Measurements from ENCODE around the gene C14orf119.

C14orf119 gene

DNA sequence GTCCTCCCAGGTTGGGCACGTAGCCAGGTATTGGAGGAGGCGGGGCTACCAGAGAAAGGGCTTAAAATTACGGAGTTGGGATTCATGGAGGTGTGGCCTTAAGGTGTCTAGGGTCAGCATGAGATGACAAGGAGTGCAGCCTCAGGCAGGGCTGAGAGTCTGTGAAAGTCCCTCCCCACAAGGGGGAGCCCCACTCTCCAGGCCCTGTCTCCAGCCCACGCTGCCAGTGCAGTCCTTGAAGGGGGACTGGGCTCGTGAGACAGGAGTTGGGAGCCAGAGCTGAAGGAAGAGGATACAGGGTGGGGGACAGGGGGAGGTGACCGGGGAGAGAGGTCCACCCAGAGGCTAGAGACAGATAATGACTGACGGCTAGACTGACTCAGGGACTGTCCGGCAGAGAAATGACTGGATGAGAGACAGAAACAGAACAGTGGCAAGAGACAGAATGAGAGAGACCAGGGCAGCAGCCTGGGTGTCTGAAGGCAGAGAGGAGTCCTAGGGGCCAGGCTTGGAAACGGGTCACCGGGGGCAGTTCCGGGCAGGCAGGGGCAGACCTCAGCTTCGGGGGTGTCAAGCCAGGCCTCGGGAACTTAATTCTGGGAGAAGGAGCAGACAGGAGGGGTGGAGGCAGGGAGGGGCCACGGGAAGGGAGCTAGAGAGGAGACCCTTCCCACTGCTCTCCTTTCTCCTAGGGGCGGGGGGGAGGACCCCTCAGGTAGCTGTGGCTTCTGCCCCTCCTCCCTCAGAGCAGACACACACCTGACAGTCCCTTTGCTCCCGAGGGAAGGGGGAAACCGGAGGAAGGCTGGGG, 39.0 kb upstream of the C14orf119 start:
- peak overlapping the region; percentile 71; the same call in 1 of the 2 replicates for H3K9ac ChIP-seq (ENCODE audit: low read depth, low read length)
- peaks cover 3% of the 10 kb centered on the region; the same call in 1 of the 2 replicates for H3K4me1 ChIP-seq (ENCODE audit: insufficient read depth, low read length)
- peaks cover 10% of the 10 kb centered on the region; the same call in 1 of the 2 replicates for H3K36me3 ChIP-seq (ENCODE audit: insufficient read depth, low read length)

DNA sequence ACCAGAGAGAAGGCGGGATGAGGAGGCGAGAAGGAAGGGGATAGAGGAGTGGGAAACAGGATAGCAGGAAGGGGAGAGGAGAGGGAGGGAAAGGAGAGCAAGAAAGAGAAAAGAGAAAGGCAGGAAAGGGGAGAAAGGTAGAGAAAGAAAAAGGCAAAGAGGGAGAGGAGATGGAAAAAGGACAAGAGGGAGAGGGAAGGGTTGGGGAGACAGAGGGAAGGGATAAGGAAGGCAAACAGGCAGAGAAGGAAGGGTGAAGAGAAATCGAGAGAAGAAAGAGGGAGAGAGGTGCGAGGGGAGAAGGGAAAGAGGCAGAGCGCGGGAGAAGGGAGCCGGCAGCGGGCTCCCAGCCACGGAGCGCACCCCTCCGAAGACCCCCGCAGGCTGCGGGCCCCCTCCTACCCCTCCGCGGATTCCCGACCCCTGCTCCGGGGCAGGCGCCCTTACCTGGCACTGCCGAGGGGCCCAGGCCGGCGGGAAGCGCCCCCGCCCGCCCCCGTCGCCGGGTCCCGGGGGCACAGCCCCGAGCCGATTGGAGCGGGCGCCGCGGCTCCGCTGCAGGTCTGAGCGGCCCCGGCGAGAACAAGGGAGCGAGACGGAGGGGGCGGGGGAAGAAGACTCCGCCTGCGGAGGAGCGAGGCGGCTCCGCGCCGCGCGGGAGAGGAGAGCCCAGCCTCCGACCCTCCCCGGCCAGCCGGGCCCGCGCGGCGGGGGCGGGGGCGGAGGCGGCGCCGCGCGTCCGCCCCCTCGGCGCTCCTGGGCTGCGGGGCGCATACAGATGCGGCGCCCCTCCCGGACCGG, 38.1 kb upstream of the C14orf119 start, which contains the start of gene CDH24:
Gene CDH24 (minus strand): TSS at position 565 of the 801 bp plus-strand sequence. CDS start 1,787 bp downstream, outside the sequence.
- Histone ChIP-seq H3K36me3 (ENCODE audit: insufficient read depth, low read length) (peaks cover 14% of the 10 kb centered on the region; the same call in 1 of the 2 replicates), H3K9me3 (ENCODE audit: control insufficient read depth, insufficient read depth, low read length) (no peaks in the 10 kb centered on the region), H3K4me1 (ENCODE audit: insufficient read depth, low read length) (peaks cover 5% of the 10 kb centered on the region; the same call in 1 of the 2 replicates), H3K9ac (ENCODE audit: low read depth, low read length) (peak within 1 kb of the TSS; percentile 71)

More for the DNA sequence above, 39.0 kb upstream of the C14orf119 start:
- H3K9me3 ChIP-seq (ENCODE audit: control insufficient read depth, insufficient read depth, low read length) = no peaks in the 10 kb centered on the region

DNA sequence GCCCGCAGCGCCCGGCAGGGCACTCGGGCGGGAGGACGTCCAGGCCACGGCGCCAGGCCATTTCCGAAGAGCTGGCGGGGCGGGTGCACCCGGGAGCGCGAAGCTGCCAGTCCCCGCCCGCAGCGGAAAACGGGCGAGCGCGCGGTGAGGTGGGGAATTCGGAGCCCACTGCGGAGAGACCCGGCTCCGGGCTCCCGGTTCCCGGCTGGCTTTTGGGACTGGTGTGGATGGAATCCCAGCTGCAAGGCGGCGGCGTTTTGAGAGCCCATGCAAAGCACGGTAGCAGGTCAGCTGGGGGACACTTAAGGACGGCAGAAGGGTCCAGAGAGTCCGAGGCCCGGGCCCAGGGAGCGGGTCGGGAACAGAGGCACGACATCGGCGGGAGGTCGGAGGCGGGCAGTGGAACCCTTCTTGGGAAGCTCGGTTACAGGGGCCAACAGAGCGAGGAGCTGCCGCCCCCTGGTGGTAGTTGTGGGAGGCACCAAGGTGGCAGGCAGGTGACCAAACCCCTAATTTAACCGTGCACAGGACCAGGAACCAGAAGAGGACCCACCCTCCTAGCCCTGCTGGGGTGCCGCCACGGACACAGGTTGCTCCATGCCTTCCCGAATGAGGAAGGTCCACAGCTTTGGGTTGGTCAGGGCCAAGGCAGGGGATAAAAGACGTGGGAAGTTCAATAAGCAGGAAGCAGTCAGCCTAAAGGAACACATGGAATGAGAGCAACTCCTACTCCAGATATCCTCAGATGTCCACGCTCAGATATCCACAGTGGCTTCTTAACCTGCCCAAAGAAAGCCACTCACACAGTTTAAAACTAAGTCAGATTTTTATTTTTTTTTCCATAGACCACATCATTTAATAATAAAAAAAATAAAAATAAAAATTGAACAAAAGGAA, 37.3 kb upstream of the C14orf119 start:
- peak overlapping the region; percentile 71 for H3K9ac ChIP-seq (ENCODE audit: low read depth, low read length)
- H3K36me3 ChIP-seq (ENCODE audit: insufficient read depth, low read length) = peaks cover 23% of the 10 kb centered on the region
- H3K4me1 ChIP-seq (ENCODE audit: insufficient read depth, low read length) = peaks cover 7% of the 10 kb centered on the region; the same call in 1 of the 2 replicates
- H3K9me3 ChIP-seq (ENCODE audit: control insufficient read depth, insufficient read depth, low read length) = no peaks in the 10 kb centered on the region

DNA sequence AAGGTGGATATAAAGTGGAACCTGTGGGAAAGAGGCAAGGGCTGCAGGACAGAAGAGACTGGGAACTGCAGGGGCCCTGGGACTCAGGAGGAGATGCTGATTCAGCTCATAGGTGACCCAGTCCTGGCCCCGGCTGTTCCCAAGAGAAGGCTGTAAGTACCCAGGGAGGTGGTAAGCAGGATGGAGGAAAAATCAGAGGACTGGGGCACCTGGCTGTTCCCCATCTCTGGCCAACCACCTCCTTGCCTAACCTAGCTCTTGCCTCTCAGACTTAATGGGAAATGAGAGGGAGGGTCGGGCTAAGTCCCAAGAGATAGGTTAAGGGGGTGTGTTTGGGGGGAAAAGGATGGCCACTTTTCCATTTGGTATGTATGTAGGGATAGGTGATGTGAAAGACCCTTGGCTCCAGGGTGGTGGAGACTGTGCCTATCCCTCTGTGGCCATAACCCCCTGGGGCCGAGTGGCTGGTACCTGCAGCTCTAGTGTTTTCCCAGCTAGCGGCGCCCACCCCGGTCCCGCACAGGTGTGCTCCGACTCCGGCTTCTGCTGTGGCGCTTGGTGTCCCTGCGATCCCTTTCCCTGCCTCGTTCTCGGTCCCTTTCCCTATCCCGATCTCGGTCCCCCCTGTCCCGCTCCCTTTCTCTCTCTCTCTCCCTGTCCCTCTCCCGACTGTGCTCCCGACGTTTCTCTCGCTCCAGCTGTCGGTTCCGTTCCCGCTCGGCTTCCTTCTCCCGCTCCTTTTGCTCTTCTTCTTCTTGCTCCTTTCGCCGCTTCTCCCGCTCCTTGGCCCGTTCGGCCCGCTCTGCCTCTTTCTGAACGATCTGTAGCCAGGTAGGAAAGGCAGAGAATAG, 36.4 kb upstream of the C14orf119 start:
- peaks cover 31% of the 10 kb centered on the region for H3K36me3 ChIP-seq (ENCODE audit: insufficient read depth, low read length)
- no peaks in the 10 kb centered on the region for H3K9me3 ChIP-seq (ENCODE audit: control insufficient read depth, insufficient read depth, low read length)
- H3K9ac ChIP-seq (ENCODE audit: low read depth, low read length) = no peak overlapping the region
- peaks cover 7% of the 10 kb centered on the region; the same call in 1 of the 2 replicates for H3K4me1 ChIP-seq (ENCODE audit: insufficient read depth, low read length)

DNA sequence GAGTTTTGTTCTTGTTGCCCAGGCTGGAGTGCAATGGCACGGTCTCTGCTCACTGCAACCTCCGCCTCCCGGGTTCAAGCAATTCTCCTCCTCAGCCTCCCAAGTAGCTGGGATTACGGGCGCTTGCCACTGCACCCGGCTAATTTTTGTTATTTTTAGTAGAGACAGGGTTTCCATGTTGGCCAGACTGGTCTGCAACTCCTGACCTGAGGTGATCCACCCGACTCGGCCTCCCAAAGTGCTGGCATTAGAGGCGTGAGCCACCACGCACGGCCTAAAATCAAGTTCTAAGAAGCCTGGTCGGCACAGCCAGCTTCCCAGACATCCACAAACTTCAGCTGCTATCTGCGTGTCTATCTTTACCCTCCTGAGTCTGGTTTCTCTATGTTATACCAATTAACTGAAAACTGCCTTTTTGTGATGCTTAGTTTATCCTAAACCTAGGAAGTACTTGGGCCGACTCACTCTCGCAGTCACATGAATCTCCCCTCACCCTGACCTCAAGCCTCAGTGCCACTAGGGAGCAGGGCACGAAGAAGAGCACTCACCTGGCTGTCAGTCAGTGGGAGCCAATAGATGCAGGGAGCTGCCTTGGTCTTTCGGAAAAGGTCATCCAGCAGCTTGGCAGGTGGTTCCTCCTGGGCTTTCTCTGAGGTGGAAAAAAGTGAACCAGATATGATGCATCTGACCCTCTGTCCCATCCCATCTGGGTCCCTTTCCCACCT, 34.6 kb upstream of the C14orf119 start:
- Histone ChIP-seq H3K36me3 (ENCODE audit: insufficient read depth, low read length) (peaks cover 46% of the 10 kb centered on the region), H3K4me1 (ENCODE audit: insufficient read depth, low read length) (peaks cover 6% of the 10 kb centered on the region; the same call in 1 of the 2 replicates), H3K9ac (ENCODE audit: low read depth, low read length) (no peak overlapping the region), H3K9me3 (ENCODE audit: control insufficient read depth, insufficient read depth, low read length) (no peaks in the 10 kb centered on the region)

DNA sequence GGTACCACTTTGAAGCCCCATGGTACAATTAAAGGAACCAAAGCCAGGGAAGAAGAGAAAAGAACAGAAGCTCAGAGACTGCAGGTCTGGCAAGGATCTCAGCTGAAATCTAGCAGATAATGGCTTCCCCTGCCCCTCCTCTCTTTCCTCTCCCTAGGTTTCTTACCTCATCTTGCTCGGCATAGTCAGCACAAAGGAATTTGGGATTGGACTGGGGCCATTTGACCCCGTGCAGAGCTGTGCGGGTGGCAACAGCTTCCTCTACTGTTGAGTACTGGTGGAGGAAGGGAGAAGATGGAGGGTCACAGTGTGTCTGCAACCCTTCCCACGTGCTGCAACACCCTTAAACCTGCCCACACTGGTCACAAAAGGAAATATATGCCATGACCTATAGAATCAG, 33.3 kb upstream of the C14orf119 start:
- H3K4me1 ChIP-seq (ENCODE audit: insufficient read depth, low read length) = peaks cover 3% of the 10 kb centered on the region; the same call in 1 of the 2 replicates
- no peak overlapping the region for H3K9ac ChIP-seq (ENCODE audit: low read depth, low read length)
- H3K9me3 ChIP-seq (ENCODE audit: control insufficient read depth, insufficient read depth, low read length) = no peaks in the 10 kb centered on the region
- peaks cover 55% of the 10 kb centered on the region for H3K36me3 ChIP-seq (ENCODE audit: insufficient read depth, low read length)

DNA sequence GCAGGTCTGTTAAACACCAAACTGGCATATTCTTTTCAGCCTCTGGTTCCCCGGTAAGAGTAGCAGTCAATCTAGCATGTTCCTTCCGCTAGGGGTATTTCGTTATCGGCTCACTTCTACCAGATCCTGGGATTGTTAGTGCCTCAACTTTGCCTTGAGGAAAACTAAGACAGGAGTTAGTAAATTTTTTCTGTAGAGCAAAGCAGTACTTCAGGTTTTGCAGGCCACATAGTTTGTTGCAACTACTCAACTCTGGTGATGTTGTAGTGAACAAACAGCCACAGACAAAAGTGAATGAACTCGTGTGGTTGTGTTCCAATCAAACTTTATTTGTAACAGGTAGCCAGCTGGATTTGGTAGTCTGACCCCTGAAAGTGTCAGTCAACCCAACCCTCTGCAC, 31.7 kb upstream of the C14orf119 start:
- no peak overlapping the region for H3K9ac ChIP-seq (ENCODE audit: low read depth, low read length)
- peaks cover 3% of the 10 kb centered on the region; the same call in 1 of the 2 replicates for H3K4me1 ChIP-seq (ENCODE audit: insufficient read depth, low read length)
- no peaks in the 10 kb centered on the region for H3K9me3 ChIP-seq (ENCODE audit: control insufficient read depth, insufficient read depth, low read length)
- H3K36me3 ChIP-seq (ENCODE audit: insufficient read depth, low read length) = peaks cover 67% of the 10 kb centered on the region

DNA sequence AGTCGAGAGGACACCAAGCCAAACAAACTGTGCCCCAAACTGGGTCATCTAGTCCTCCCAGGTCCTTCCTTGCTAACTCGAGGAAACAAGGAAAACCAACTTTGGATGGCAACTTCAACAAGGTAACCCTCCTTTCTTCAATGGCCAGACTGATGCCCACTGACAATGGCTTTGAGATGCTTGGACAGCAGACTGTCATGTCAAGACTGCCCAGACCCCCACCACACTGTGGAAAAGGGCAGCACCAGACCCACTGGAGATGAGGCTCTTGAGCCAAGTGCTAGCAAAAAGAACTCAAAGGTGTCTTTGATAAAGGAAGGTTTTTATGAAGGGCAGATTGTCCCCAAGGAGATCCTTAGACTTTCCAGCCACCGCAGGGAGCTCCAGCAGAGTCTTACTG, 28.9 kb upstream of the C14orf119 start:
- Histone ChIP-seq H3K9me3 (ENCODE audit: control insufficient read depth, insufficient read depth, low read length) (no peaks in the 10 kb centered on the region), H3K9ac (ENCODE audit: low read depth, low read length) (no peak overlapping the region), H3K4me1 (ENCODE audit: insufficient read depth, low read length) (peaks cover 7% of the 10 kb centered on the region; the same call in 1 of the 2 replicates), H3K36me3 (ENCODE audit: insufficient read depth, low read length) (peaks cover 60% of the 10 kb centered on the region)

DNA sequence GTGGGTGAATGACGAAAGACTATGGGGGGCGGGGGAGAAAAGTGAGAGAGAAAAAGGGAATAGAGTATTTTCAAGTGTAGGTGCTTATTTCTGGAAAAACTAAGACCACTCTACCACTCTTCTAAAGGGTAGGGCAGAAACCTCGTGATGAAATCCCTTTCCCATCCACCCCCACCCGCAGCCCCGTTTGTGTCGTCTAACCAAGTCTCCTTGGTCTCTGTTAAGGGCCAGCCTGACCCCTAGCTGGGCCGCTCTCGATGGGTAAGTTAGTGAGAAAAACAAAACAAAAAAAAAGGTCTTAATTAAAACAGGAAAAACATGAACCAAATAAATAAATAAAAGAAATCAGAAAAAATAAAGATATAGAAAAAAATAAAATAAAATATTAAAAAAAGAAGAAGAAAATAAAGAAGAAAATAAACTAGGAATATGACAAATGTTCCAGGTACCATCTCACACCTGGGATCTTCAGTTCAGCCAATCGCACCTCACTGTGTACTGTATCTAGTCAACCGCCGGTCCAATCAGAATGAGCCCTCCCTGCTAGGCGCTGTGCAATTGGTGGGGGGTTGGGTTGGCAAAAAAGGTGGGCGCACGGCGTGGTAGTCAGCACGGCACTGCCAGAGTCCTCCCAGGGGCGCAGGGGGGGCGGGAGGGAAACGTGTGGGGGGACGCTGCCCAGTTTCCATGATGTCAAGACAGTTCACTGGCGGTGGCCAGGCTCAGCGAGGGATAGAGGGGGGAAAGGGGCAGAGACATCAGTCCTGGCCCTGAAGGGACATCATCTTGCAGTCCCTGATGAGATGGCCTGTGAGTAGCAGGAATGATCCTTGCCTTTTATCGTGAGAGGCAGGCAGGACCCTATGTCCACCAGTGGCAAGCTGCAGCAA, 28.2 kb upstream of the C14orf119 start:
- Histone ChIP-seq H3K9me3 (ENCODE audit: control insufficient read depth, insufficient read depth, low read length) (no peaks in the 10 kb centered on the region), H3K36me3 (ENCODE audit: insufficient read depth, low read length) (peaks cover 57% of the 10 kb centered on the region), H3K9ac (ENCODE audit: low read depth, low read length) (no peak overlapping the region), H3K4me1 (ENCODE audit: insufficient read depth, low read length) (peaks cover 11% of the 10 kb centered on the region; the same call in 1 of the 2 replicates)

DNA sequence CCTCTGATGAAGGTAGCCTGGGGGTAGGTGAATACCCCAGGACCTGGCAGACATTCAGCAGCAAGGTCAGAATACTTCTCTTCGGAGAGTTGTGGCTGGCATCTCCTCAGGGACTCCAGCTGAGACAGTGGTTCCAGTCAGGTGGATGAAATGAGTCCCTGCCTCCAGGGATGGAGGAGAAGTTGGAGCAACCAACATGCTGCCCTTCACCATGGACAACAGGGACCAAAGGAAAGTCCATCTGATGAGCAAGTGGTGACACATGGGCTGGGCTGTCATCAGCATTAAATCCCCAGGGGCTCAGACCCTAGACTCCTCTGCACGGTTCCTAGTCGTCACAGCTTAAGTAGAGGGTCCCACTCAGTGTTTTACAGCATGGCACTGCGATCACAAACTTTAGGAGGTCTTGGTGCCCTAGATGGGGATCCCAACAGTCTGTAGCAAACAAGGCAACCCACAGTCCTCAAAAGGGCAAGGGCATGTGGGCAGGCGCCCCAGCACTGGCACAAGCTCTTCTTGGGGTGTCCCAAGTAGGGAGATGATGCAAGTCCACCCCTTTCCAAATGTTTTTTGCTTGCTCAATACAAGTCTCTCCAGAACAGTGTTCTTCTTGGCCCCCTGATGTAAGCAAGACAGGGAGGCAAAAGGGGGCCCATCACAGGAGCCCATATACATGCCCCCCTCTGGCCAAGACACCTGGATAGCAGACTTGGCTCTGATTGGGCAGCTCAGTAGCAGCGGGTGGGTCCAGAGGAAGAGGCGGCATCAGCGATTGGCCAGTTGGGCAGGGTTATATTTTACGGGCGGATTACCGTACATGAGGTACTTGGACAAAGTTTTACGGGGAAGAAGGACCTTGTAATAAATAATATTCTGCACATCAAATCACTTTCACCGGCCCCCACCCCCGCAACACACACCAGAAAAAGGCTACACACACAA, 27.2 kb upstream of the C14orf119 start:
- Histone ChIP-seq H3K9me3 (ENCODE audit: control insufficient read depth, insufficient read depth, low read length) (no peaks in the 10 kb centered on the region), H3K9ac (ENCODE audit: low read depth, low read length) (no peak overlapping the region), H3K4me1 (ENCODE audit: insufficient read depth, low read length) (peaks cover 12% of the 10 kb centered on the region; the same call in 1 of the 2 replicates), H3K36me3 (ENCODE audit: insufficient read depth, low read length) (peaks cover 54% of the 10 kb centered on the region)

DNA sequence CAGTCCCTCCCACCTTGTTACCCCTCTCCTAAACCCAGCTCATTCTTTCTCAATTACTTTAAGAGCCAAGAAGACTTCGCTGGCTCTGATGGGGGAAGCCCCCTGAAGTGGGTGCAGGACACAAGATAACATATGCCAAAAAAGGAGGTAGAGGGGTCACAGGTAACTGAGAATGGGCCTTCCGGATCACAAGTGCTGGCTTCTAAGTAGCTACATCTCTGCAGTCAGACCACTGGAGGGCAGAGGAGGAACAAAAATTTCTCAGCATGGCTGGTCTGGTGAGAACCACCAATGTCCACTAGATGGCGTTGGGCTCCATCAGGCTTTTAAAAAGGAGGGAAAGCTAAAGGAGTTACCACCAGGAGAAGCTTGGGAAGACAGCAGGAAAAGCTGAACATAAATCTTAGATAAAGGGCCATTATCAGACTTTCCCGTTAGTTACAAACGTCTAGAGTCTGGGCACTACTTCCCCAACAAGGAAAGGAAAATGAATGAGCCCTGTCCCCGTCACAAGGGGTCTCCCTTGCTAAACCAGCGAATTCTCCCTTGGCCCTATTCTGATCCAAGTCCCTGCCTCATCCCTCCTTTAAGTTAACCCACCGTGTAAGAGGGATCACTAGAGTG, 26.4 kb upstream of the C14orf119 start:
- Histone ChIP-seq H3K36me3 (ENCODE audit: insufficient read depth, low read length) (peaks cover 46% of the 10 kb centered on the region), H3K9ac (ENCODE audit: low read depth, low read length) (no peak overlapping the region), H3K9me3 (ENCODE audit: control insufficient read depth, insufficient read depth, low read length) (no peaks in the 10 kb centered on the region), H3K4me1 (ENCODE audit: insufficient read depth, low read length) (peaks cover 12% of the 10 kb centered on the region; the same call in 1 of the 2 replicates)
